A549 (cell line): ENCODE results near the gene CRMP1. TPM values are rescaled to one million over a fixed set of nuclear protein-coding genes. Genes with fewer than 3 reads are reported as not detected.

Experiments used
- ATAC-seq, 2 experiments: fragments of 200-7000 bp in 1 of 2; fragments of >200 bp in 1 of 2; cut with Nextera tagmentation in 1 of 2; cut with Tn5 transposase in 1 of 2; 3 replicates each; pipeline versions ENCODE4 v1.8.0 to v1.9.1; 2018 to 2020; ENCODE audit warnings: mild to moderate bottlenecking in 1 of 2, moderate library complexity in 1 of 2
- CTCF ChIA-PET: fragments of 300-600 bp; sonication (Branson Sonifier 250); formaldehyde crosslinking; extraction: SDS; loops from one replicate; lab custom pipeline; 2021; ENCODE audit warnings: antibody characterized with exemption, inconsistent platforms; lab: Yijun Ruan, JAX
- POLR2A ChIA-PET: fragments of 350-600 bp; formaldehyde crosslinking; extraction: SDS; loops from one replicate; lab custom pipeline; 2021; ENCODE audit warnings: antibody characterized with exemption, inconsistent platforms; lab: Yijun Ruan, JAX
- DNase-seq, 2 experiments: peaks; one replicate each; pipeline versions ENCODE4 v3.0.0 to v3.0.0-alpha.2; 2011 to 2016; ENCODE audit warnings: low read depth in 1 of 2, low spot score in 1 of 2
- FAIRE-seq: peaks from 2 replicates; lab custom pipeline; 2011; peaks lifted over from hg19 to GRCh38; lab: Jason Lieb, UNC
- H3K27ac ChIP-seq, 2 experiments: fragments of >200 bp; sonication (Bioruptor Twin); formaldehyde crosslinking; 3 replicates each; pipeline ENCODE4 v1.5.1; 2016 to 2017
- H3K4me1 ChIP-seq: fragments of >200 bp; sonication (Bioruptor Twin); formaldehyde crosslinking; 3 replicates; pipeline ENCODE4 v1.6.1; 2016
- H3K4me2 ChIP-seq: fragments of >200 bp; sonication (Bioruptor Twin); formaldehyde crosslinking; 3 replicates; pipeline ENCODE4 v1.6.1; 2016
- H3K4me3 ChIP-seq: fragments of >200 bp; sonication (Bioruptor Twin); formaldehyde crosslinking; 3 replicates; pipeline ENCODE4 v1.5.1; 2016
- H3K9me3 ChIP-seq: fragments of >200 bp; sonication (Bioruptor Twin); formaldehyde crosslinking; 3 replicates; pipeline ENCODE4 v1.6.1; 2016
- BHLHE40 ChIP-seq: IDR thresholded peaks from 2 replicates; pipeline ENCODE4 v1.6.1; 2012; ENCODE audit warnings: low read depth, low read length, inconsistent platforms
- CEBPB ChIP-seq, 2 experiments: fragments of >200 bp in 1 of 2; sonication (Bioruptor Twin) in 1 of 2; formaldehyde crosslinking in 1 of 2; IDR thresholded peaks; 2 replicates each; pipeline ENCODE4 v1.6.1; 2012 to 2016
- EHF ChIP-seq: fragments of 250-450 bp; sonication (Bioruptor Pico); IDR thresholded peaks from 2 replicates; pipeline ENCODE4 v1.5.0; 2020; ENCODE audit warnings: mild to moderate bottlenecking
- GATA3 ChIP-seq: IDR thresholded peaks from 2 replicates; pipeline ENCODE4 v1.6.1; 2012; ENCODE audit warnings: borderline replicate concordance
- HMGXB4 ChIP-seq: fragments of 250-450 bp; sonication (Bioruptor Pico); IDR thresholded peaks from 2 replicates; pipeline ENCODE4 v1.5.0; 2021; ENCODE audit warnings: mild to moderate bottlenecking, moderate library complexity, borderline replicate concordance
- HOXA7 ChIP-seq: fragments of 250-450 bp; sonication (Bioruptor Pico); IDR thresholded peaks from 2 replicates; pipeline ENCODE4 v1.5.0; 2020; ENCODE audit warnings: mild to moderate bottlenecking, moderate library complexity
- HOXB13 ChIP-seq: fragments of 250-450 bp; sonication (Bioruptor Pico); IDR thresholded peaks from 2 replicates; pipeline ENCODE4 v1.5.0; 2020; ENCODE audit warnings: low read depth, mild to moderate bottlenecking, moderate library complexity
- JUNB ChIP-seq: fragments of >200 bp; sonication (Bioruptor Twin); formaldehyde crosslinking; IDR thresholded peaks from 2 replicates; pipeline ENCODE4 v1.6.1; 2016
- KDM1A ChIP-seq: fragments of 200-600 bp; sonication (generic); IDR thresholded peaks from 2 replicates; pipeline ENCODE4 v1.6.1; 2016; ENCODE audit warnings: low read depth, mild to moderate bottlenecking
- KDM5A ChIP-seq: fragments of 200-600 bp; sonication (generic); IDR thresholded peaks from 2 replicates; pipeline ENCODE4 v1.6.1; 2016; ENCODE audit warnings: antibody characterized with exemption, mild to moderate bottlenecking
- NFE2L2 ChIP-seq: fragments of 150-350 bp; conservative IDR thresholded peaks from 2 replicates; pipeline ENCODE4 v1.6.1; 2014; ENCODE audit warnings: low read length
- NPAS2 ChIP-seq: fragments of 250-450 bp; sonication (Bioruptor Pico); IDR thresholded peaks from 2 replicates; pipeline ENCODE4 v1.8.0; 2022; ENCODE audit warnings: mild to moderate bottlenecking, moderate library complexity, borderline replicate concordance
- POLR2AphosphoS2 ChIP-seq: conservative IDR thresholded peaks from 2 replicates; pipeline ENCODE4 v1.6.1; 2012; ENCODE audit warnings: low read length, improper control_type of control experiment, inconsistent platforms
- RAD21 ChIP-seq, 2 experiments: fragments of >200 bp in 1 of 2; sonication (Bioruptor Twin) in 1 of 2; formaldehyde crosslinking in 1 of 2; IDR thresholded peaks in 1 of 2; conservative IDR thresholded peaks in 1 of 2; 2 replicates in 1 of 2; 3 replicates in 1 of 2; pipeline ENCODE4 v1.6.1; 2012 to 2018; ENCODE audit warnings: inconsistent platforms in 1 of 2
- TP53 ChIP-seq: fragments of 250-450 bp; sonication (Bioruptor Pico); IDR thresholded peaks from 2 replicates; pipeline ENCODE4 v1.5.0; 2021; ENCODE audit warnings: mild to moderate bottlenecking, moderate library complexity
- USF2 ChIP-seq: fragments of 450-650 bp; IDR thresholded peaks from 2 replicates; pipeline ENCODE4 v1.6.1; 2014; ENCODE audit warnings: antibody characterized with exemption
- ZNF302 ChIP-seq: fragments of 250-450 bp; sonication (Bioruptor Pico); IDR thresholded peaks from 2 replicates; pipeline ENCODE4 v1.9.0; 2021; ENCODE audit warnings: inconsistent platforms, mild to moderate bottlenecking, moderate library complexity
- ZSCAN20 ChIP-seq: fragments of 250-450 bp; sonication (Bioruptor Pico); IDR thresholded peaks from 2 replicates; pipeline ENCODE4 v1.8.0; 2022; ENCODE audit warnings: mild to moderate bottlenecking, moderate library complexity
- WGBS: methylation state at CpG from one replicate; pipeline ENCODE4 v1.1.6; 2017; ENCODE audit errors: missing lambda C conversion rate; 5-methylcytosine and 5-hydroxymethylcytosine counted together
- polyA plus RNA-seq, 4 experiments: library from polyadenylated mRNA; depleted of rRNA in 3 of 4; stranded (reverse); fragments of >200 nt; fragmentation: RNase III in 1 of 4; extraction: RNeasy Plus Mini Kit Qiagen cat#74134 plus additional on column Dnase treatment in 1 of 4; gene quantifications; 2 replicates in 3 of 4; 3 replicates in 1 of 4; pipeline ENCODE4 v1.2.3, GENCODE V29; 2011 to 2017
- TF ChIP-seq, protein P1 (sequence below): IDR thresholded peaks from 2 replicates; pipeline ENCODE4 v1.6.1; 2012

Gene CRMP1
- polyA plus RNA-seq, 2 of the 4 experiments (the other 2 are of a cell fraction), result 0.74 to 0.80 TPM

DNA sequence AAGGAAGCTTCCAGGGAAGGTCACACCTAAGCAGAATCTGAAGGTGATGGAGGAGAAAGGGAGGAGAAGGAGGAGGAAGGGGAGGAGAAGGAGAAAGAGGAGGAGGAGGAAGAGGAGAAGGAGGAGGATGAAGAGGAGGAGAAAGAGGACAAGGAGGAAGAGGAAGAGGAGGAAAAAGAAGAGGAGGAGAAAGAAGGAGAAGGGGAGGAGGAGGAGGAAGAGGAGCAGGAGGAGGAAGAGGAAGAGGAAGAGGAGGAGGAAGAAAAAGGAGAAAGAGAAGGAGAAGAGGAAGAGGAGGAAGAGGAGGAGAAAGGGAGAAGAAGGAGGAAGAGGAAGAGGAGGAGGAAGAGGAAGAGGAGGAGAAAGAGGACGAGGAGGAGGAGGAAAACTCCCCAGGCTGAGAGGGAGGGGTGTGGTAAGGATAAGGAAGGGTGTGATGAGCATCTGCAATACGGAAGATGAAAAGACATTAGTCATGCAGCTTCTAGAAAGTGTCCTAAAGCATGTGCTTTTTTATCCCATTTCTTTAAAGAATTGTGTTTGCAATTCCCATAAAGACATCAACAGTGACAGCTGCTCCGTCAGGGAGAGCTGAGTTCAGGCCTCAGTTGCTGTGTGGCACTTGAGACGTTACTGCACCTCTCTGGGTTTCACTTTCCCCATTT lies 41.1 kb downstream of the CRMP1 start:
- Histone ChIP-seq H3K9me3 (no peaks in the 10 kb centered on the region), H3K4me2 (no peak overlapping the region), H3K27ac (no peak overlapping the region), H3K4me1 (no peaks in the 10 kb centered on the region), H3K4me3 (no peak overlapping the region)
- WGBS, result 13% methylated on average over 4 of the region's 4 CpGs
- FAIRE-seq (no peak), ATAC-seq (0 out of 6 replicates have a peak, but pooled peaks of 1 of the 2 experiments have one; percentile 13), DNase-seq (no peak)
- CTCF ChIA-PET, result no interaction called here
- TF ChIP-seq NPAS2 (no peak), TP53 (CRISPR knock-in tag) (no peak), GATA3 (no peak), POLR2AphosphoS2 (no peak), JUNB (no peak), KDM5A (no peak), HOXA7 (CRISPR knock-in tag) (no peak)
- POLR2A ChIA-PET, result no interaction called here

- Histone ChIP-seq H3K4me3 (no peak overlapping the region), H3K4me2 (no peak overlapping the region), H3K4me1 (no peaks in the 10 kb centered on the region), H3K27ac (no peak overlapping the region), H3K9me3 (no peaks in the 10 kb centered on the region; the same call in 2 of the 3 replicates)
- no peak for ATAC-seq
- WGBS, result 40% methylated on average over 12 of the region's 13 CpGs
- CTCF ChIA-PET, result interaction anchor here (0.9 kb wide), 1 partner anchor 24 kb away, joined by 3 read pairs; no protein-coding TSS in a partner anchor
- no peak for TF ChIP-seq CEBPB (IDR thresholded peaks at IDR 0.05)
- TF ChIP-seq, protein P1, sequence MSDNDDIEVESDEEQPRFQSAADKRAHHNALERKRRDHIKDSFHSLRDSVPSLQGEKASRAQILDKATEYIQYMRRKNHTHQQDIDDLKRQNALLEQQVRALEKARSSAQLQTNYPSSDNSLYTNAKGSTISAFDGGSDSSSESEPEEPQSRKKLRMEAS, result no peak
- POLR2A ChIA-PET, result no interaction called here
- DNase-seq, result no peak
- no peak for FAIRE-seq
Observed at GRCh38 chr4:5845035-5845905, 47.6 kb downstream of the CRMP1 start.

DNA sequence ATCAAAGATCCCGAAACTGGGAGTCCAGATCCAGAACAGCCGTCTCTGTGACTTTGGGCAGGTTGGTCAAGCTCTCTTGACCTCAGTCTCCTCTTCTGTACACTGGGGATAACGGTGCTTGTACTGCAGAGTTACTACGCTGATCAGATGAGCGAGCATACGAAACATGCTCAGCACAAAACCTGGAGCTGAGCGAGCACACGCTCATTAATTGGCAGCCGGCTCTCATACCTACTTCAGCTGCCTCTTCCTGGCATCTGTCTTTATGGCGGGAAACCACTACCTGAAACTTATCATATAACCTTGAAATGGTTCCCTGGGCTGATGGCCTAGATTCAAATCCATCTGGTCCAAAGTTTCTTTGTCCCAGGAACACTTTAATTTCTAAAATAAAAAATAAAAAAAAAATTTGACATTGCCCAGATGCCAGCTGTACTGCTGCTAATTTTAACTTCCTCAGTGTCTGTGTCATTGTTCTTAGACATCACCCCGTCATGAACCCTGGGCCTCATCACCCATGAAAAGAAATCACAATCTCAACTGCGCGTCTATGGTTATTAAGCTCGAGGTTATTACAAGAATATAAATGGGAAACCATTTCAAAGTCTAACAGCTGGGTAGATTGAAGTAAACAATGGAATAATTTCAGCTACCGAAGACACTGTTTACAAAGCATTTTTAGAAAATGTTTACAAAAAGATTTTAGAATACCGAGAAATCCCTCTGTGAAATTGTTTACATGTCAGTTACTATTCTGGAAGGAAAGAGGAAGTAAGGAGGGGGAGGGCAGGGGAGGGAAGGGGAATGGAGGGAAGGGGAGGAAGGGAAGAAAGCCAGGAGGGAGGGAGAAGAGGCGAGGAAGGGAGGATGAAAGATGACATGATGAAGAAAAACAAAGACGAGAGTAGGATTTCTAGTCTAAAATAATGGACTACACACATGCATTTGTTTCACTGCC lies 49.0 kb downstream of the CRMP1 start:
- WGBS, result 59% methylated on average over 18 of the region's 18 CpGs
- ATAC-seq (no peak), FAIRE-seq (no peak), DNase-seq (no peak)
- H3K4me1 ChIP-seq, result no peaks in the 10 kb centered on the region
- no peak overlapping the region for H3K4me2 ChIP-seq
- H3K4me3 ChIP-seq, result no peak overlapping the region
- CTCF ChIA-PET, result interaction anchor here (1.4 kb wide), 1 partner anchor 53 kb away, joined by 3 read pairs; no protein-coding TSS in a partner anchor
- no peaks in the 10 kb centered on the region; the same call in 2 of the 3 replicates for H3K9me3 ChIP-seq
- TF ChIP-seq USF2 (no peak), BHLHE40 (no peak), NFE2L2 (no peak), HOXB13 (CRISPR knock-in tag) (no peak), EHF (CRISPR knock-in tag) (no peak), RAD21 (conservative IDR thresholded peaks at IDR 0.05 in 1 of 2, IDR thresholded peaks at IDR 0.05 in 1 of 2) (no peak), HMGXB4 (CRISPR knock-in tag) (no peak), ZNF302 (CRISPR knock-in tag) (no peak), ZSCAN20 (CRISPR knock-in tag) (no peak), KDM1A (no peak)
- TF ChIP-seq, protein P1, result no peak
- no peak overlapping the region for H3K27ac ChIP-seq
- POLR2A ChIA-PET, result no interaction called here
